Epithelial cell of prostate (primary cell): ENCODE measurements around the gene RGS13.

ENCODE experiments used
- DNase-seq: peaks from one replicate; pipeline ENCODE4 v3.0.0-alpha.2; 2011; ENCODE audit warnings: low read depth, low spot score
- H3K27ac ChIP-seq: fragments of 450-650 bp; 2 replicates; pipeline ENCODE4 v1.5.1; 2017; ENCODE audit warnings: mild to moderate bottlenecking

Gene RGS13

GRCh38 chr1:192635939-192636338 is at the start of gene RGS13:
Gene RGS13, plus strand, starts transcription at chr1:192636147. Its CDS starts 8,188 bp downstream, at chr1:192644335.
- no peak within 1 kb of the TSS for H3K27ac ChIP-seq
- DNase-seq, result no peak

GRCh38 chr1:192587386-192588266 is 48.3 kb upstream of the RGS13 start:
- no peak for DNase-seq
- H3K27ac ChIP-seq, result no peak overlapping the region

- DNase-seq, result no peak
- H3K27ac ChIP-seq, result no peak overlapping the region
Measured at GRCh38 chr1:192588546-192588945, 47.4 kb upstream of the RGS13 start.

GRCh38 chr1:192589813-192590212 is 46.1 kb upstream of the RGS13 start:
- H3K27ac ChIP-seq, result no peak overlapping the region
- no peak for DNase-seq

GRCh38 chr1:192592517-192592916 is 43.4 kb upstream of the RGS13 start:
- no peak overlapping the region for H3K27ac ChIP-seq
- no peak for DNase-seq

GRCh38 chr1:192592981-192593708 is 42.8 kb upstream of the RGS13 start:
- H3K27ac ChIP-seq, result no peak overlapping the region
- DNase-seq, result no peak

- DNase-seq, result no peak
- H3K27ac ChIP-seq, result no peak overlapping the region
Measured at GRCh38 chr1:192595299-192595698, 40.6 kb upstream of the RGS13 start.

- H3K27ac ChIP-seq, result no peak overlapping the region
- no peak for DNase-seq
Measured at GRCh38 chr1:192598589-192598988, 37.4 kb upstream of the RGS13 start.

- no peak for DNase-seq
- H3K27ac ChIP-seq, result no peak overlapping the region
Measured at GRCh38 chr1:192600275-192600674, 35.7 kb upstream of the RGS13 start.

- no peak for DNase-seq
- H3K27ac ChIP-seq, result no peak overlapping the region
Measured at GRCh38 chr1:192601143-192601542, 34.8 kb upstream of the RGS13 start.

- H3K27ac ChIP-seq, result no peak overlapping the region
- no peak for DNase-seq
Measured at GRCh38 chr1:192601567-192601966, 34.4 kb upstream of the RGS13 start.

- DNase-seq, result no peak
- no peak overlapping the region for H3K27ac ChIP-seq
Measured at GRCh38 chr1:192602757-192603156, 33.2 kb upstream of the RGS13 start.

GRCh38 chr1:192603218-192603787 is 32.6 kb upstream of the RGS13 start:
- DNase-seq, result no peak
- H3K27ac ChIP-seq, result no peak overlapping the region

- no peak overlapping the region for H3K27ac ChIP-seq
- DNase-seq, result no peak
Measured at GRCh38 chr1:192604979-192605620, 30.8 kb upstream of the RGS13 start.

GRCh38 chr1:192608671-192609070 is 27.3 kb upstream of the RGS13 start:
- DNase-seq, result no peak
- H3K27ac ChIP-seq, result no peak overlapping the region

- no peak for DNase-seq
- H3K27ac ChIP-seq, result no peak overlapping the region
Measured at GRCh38 chr1:192609110-192610079, 26.6 kb upstream of the RGS13 start.

- DNase-seq, result no peak
- no peak overlapping the region for H3K27ac ChIP-seq
Measured at GRCh38 chr1:192610112-192610889, 25.6 kb upstream of the RGS13 start.

GRCh38 chr1:192615055-192615454 is 20.9 kb upstream of the RGS13 start:
- no peak overlapping the region for H3K27ac ChIP-seq
- no peak for DNase-seq
